Measurements from ENCODE around the gene CFL2. TPM values are rescaled to one million over a fixed set of nuclear protein-coding genes. Genes with fewer than 3 reads are reported as not detected.

The CFL2 gene
- total and polyA plus RNA-seq, 8 donors, result 22.0 to 214 (median 43.0) TPM

- intact Hi-C loops (cut with DNase I; ENCODE audit: low total_unique reads), result no loop called here
- no peak overlapping the region for H3K4me3 ChIP-seq
Measured at GRCh38 chr14:34680806-34681479, 33.5 kb downstream of the CFL2 start.

GRCh38 chr14:34678735-34679134, 35.7 kb downstream of the CFL2 start:
- no peaks in the 10 kb centered on the region for H3K27me3 ChIP-seq
- peaks cover 0 to 4% (median 2%) of the 10 kb centered on the region in 4 donors for H3K4me1 ChIP-seq
- no peaks in the 10 kb centered on the region for H3K36me3 ChIP-seq
- intact Hi-C loops (cut with DNase I; ENCODE audit: low total_unique reads), result no loop called here
- H3K9me3 ChIP-seq, result no peaks in the 10 kb centered on the region
- H3K4me3 ChIP-seq, result no peak overlapping the region
- TF ChIP-seq POLR2A (IDR thresholded peaks at IDR 0.05) (no peak), POLR2AphosphoS5 (IDR thresholded peaks at IDR 0.05) (no peak), EP300 (IDR thresholded peaks at IDR 0.05) (no peak)
- TF ChIP-seq, protein P1, sequence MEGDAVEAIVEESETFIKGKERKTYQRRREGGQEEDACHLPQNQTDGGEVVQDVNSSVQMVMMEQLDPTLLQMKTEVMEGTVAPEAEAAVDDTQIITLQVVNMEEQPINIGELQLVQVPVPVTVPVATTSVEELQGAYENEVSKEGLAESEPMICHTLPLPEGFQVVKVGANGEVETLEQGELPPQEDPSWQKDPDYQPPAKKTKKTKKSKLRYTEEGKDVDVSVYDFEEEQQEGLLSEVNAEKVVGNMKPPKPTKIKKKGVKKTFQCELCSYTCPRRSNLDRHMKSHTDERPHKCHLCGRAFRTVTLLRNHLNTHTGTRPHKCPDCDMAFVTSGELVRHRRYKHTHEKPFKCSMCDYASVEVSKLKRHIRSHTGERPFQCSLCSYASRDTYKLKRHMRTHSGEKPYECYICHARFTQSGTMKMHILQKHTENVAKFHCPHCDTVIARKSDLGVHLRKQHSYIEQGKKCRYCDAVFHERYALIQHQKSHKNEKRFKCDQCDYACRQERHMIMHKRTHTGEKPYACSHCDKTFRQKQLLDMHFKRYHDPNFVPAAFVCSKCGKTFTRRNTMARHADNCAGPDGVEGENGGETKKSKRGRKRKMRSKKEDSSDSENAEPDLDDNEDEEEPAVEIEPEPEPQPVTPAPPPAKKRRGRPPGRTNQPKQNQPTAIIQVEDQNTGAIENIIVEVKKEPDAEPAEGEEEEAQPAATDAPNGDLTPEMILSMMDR (IDR thresholded peaks at IDR 0.05), result no peak
- H3K27ac ChIP-seq, result no peak overlapping the region
- no peak for DNase-seq
- WGBS, 5 donors, result 85 to 95% (median 91%) methylated on average over 8 of the region's 8 CpGs

More at GRCh38 chr14:34680806-34681479, 33.5 kb downstream of the CFL2 start:
- no peak for TF ChIP-seq EP300 (IDR thresholded peaks at IDR 0.05)
- TF ChIP-seq, protein P1 (IDR thresholded peaks at IDR 0.05), result no peak
- no peak for TF ChIP-seq POLR2A (IDR thresholded peaks at IDR 0.05)
- TF ChIP-seq POLR2AphosphoS5 (IDR thresholded peaks at IDR 0.05), result no peak
- no peaks in the 10 kb centered on the region for H3K36me3 ChIP-seq
- H3K9me3 ChIP-seq, result no peaks in the 10 kb centered on the region
- H3K27ac ChIP-seq, result no peak overlapping the region
- no peaks in the 10 kb centered on the region for H3K27me3 ChIP-seq
- 79 to 88% (median 80%) methylated on average over 8 of the region's 8 CpGs for WGBS, 5 donors
- peaks cover 0 to 4% (median 2%) of the 10 kb centered on the region in 4 donors for H3K4me1 ChIP-seq
- DNase-seq, result no peak

DNA sequence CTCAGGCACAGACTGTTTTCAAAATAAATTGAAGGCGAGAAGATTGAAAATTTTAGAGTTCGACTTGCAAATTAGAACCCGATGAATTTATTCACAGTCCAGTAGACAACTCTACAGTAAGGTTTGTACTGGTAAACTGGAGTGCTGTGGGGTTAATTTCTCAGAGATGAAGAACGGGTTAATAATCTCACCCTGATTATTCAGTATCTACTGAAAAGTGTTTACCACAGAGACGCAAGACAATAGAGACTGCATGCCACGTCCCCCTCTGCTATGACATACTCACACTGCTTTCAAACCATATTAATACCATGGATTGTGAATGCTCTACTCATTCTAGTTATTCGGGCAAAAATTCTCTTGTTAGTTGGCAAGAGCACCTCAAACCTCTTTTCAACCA, 36.1 kb downstream of the CFL2 start:
- Histone ChIP-seq H3K4me3 (no peak overlapping the region), H3K27me3 (no peaks in the 10 kb centered on the region), H3K4me1 (peaks cover 0 to 4% (median 2%) of the 10 kb centered on the region in 4 donors), H3K36me3 (no peaks in the 10 kb centered on the region), H3K9me3 (no peaks in the 10 kb centered on the region), H3K27ac (no peak overlapping the region)
- intact Hi-C loops (cut with DNase I; ENCODE audit: low total_unique reads), result no loop called here
- 60 to 68% (median 61%) methylated on average over 7 of the region's 7 CpGs for WGBS, 5 donors
- DNase-seq, result no peak
- TF ChIP-seq POLR2AphosphoS5 (IDR thresholded peaks at IDR 0.05), result no peak
- TF ChIP-seq POLR2A (IDR thresholded peaks at IDR 0.05), result no peak
- TF ChIP-seq, protein P1 (IDR thresholded peaks at IDR 0.05), result no peak
- TF ChIP-seq EP300 (IDR thresholded peaks at IDR 0.05), result no peak

DNA sequence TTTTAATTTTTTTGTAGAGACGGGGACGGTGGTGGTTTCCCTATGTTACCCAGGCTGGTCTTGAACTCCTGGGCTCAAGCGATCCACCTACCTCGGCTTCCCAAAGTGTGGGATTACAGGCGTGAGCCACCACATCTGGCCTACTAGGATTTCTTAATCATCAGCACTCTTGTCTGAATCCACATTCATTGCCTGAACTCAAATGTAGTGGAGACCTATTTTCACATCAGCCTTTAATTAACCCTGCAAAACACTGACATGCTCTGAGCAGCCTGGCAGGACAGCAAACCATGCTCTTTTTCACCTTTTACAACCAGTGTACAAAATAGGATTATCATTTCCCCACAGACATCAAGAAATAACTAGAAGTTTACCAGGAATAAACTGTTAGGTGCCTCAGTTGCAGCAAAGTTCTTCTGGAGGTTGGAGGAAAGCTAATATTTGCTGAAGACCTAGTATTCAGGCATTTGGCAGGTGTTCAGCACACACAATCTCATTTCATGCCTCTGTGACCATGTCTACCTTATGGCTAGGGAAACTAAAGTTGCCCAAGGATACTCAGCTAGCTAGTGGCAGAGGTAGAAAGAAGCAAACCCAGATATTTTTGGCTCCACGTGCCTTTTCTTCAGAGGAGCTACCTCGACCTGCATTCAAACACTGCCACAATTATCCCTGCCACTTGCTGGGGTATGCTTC, 37.7 kb downstream of the CFL2 start:
- no peak overlapping the region for H3K4me3 ChIP-seq
- H3K9me3 ChIP-seq, result no peaks in the 10 kb centered on the region
- H3K27ac ChIP-seq, result no peak overlapping the region
- TF ChIP-seq POLR2A (IDR thresholded peaks at IDR 0.05) (no peak), EP300 (IDR thresholded peaks at IDR 0.05) (no peak), POLR2AphosphoS5 (IDR thresholded peaks at IDR 0.05) (no peak)
- TF ChIP-seq, protein P1 (IDR thresholded peaks at IDR 0.05), result no peak
- no peak for DNase-seq
- no peaks in the 10 kb centered on the region for H3K36me3 ChIP-seq
- 74 to 85% (median 80%) methylated on average over 7 of the region's 7 CpGs for WGBS, 5 donors
- peaks cover 0 to 4% (median 2%) of the 10 kb centered on the region in 4 donors for H3K4me1 ChIP-seq
- no peaks in the 10 kb centered on the region for H3K27me3 ChIP-seq
- intact Hi-C loops (cut with DNase I; ENCODE audit: low total_unique reads), result no loop called here
